GM18951 (cell line): ENCODE results near the gene FRYL.
"Not testable (repeated sequence)": the region's sequence is repeated elsewhere in the genome, so short reads cannot be mapped to it uniquely, and the experiment has no call there.

Experiments
- POLR2A ChIP-seq: IDR thresholded peaks from 4 replicates; pipeline ENCODE4 v1.6.1; 2011; ENCODE audit warnings: mild to moderate bottlenecking; ENCODE audit not compliant: insufficient read length, insufficient read depth; ENCODE audit errors: extremely low read depth
- in situ Hi-C: fragments of 300-500 bp; cut with MboI; formaldehyde crosslinking; loops from one replicate; pipeline ENCODE4 v1.12.0; 2022; ENCODE audit warnings: low sequenced_read_pairs, mixed read lengths, inconsistent platforms; ENCODE audit not compliant: unreplicated experiment

The FRYL gene

DNA sequence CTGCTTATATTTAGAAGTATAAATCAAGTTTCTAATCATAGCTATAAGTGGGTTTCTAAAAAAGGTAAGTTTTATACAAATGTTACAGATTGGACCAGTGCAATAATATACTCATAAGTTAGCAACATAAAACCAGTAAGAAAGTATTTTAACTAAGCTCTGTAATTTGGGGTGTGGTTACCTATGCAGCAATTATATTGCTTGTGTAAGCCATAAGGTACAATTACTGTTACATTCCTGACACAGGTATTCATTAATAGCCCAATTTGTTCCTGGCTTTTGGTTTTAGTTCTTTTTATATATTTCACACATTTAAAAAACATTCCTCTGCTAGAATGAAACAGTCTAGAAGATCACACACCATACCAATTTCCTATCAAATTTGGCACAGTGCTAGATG lies 115.1 kb downstream of the FRYL start:
- in situ Hi-C loops = no loop called here
- TF ChIP-seq POLR2A = no peak

DNA sequence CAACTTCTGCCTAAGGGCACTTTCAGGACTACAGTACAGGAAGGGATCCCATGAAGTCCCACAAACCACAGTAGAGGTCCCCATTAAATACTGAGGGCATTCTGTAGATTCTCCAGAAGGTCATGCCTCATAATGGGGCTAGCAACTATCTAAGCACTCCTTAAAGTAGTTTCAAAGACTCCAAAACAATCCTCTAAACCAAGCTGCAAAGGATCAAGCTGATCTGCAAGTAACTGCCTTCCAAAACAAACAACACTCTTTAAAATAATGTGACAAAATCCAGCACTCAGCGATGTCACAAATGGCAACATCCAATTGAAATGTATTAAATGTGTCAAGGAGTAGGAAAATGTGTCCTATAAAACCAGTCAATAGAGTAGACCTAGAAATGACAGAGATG lies 118.7 kb downstream of the FRYL start:
- in situ Hi-C loops = no loop called here
- no peak for TF ChIP-seq POLR2A

DNA sequence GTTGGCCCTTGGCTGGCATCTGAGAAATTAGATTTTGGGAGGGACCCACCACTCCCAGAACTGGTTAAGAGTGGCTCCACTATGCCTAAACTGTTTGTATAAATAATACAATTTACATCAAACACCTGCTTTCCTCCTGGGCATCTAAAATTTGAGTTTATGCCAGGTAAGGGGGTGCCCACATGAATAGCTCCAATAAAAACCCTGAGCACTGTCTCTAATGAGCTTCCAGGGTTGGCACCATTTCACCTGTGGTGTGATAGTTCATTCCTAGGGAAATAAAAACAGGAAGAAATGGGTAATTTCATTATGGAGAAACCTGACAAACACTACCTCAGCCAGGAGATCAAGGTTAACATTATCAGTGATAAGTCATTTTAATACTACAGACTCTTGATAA lies 119.7 kb downstream of the FRYL start:
- in situ Hi-C loops = no loop called here
- no peak for TF ChIP-seq POLR2A

DNA sequence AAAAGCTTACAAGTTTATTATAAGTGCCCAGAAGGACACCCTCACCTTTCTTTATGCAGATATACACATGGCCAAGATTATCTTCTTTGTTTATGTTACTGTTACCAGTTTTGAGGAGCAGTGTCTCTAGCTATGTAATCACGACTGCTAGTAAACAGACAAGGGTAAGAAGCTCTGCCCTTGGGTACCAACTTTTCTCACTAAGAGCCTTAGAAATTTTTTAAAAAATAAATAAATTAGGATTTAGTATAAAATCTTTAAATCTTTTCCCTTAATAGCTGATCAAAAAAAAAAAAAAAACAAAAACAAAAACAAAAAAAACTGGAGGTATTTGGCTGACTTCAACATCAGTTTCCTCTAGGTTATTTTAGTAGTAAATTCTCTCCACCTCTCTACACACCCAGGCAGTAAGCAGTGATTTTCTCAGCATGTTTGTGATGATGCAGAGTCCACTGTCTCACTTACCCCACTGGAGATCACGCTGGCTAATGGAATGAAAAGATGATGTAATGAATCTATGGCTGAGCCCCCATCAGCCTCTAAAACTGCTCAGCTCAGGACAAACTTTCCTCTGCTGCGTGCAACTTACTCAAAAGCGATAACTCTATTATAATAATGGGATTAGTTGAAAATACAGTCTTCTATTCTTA lies 125.9 kb downstream of the FRYL start:
- TF ChIP-seq POLR2A = no peak

DNA sequence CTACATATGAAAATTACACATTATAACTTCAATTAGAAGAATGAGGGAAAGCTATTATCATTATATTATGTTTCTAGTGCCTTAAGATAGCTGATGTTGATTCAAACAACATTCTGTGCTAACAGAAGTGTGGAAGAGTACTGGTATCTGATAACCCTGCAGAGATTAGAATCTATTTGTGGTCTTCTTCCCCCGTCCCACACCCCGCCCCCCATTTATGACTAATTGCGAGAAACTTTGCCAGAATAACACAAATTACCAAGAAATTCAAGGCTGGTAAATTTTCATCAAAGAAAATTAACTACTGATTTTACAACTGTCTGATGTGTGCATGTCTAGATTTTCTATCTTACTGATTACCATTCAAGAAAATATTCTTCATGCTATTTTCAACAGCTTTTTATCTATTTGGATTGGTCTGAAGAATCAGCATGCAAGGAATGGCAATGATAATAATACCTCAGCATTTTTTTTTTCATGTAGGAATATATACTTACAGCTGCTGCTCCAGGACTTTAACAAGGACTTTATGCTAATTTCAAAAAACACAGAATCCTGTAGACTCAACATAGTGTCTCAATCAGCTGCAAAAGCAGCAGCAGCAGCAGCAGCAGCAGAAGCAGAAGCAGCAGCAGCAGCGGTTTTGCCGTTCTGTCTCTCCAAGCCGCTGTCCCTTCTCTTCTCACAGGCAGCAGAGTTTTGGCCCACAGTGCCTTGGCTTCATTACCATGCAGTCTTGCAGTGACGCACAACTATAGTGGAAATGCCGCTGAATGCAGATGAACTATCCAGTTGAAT lies 126.7 kb downstream of the FRYL start:
- in situ Hi-C loops = no loop called here
- no peak for TF ChIP-seq POLR2A

More for the DNA sequence above, 125.9 kb downstream of the FRYL start:
- in situ Hi-C loops = no loop called here

DNA sequence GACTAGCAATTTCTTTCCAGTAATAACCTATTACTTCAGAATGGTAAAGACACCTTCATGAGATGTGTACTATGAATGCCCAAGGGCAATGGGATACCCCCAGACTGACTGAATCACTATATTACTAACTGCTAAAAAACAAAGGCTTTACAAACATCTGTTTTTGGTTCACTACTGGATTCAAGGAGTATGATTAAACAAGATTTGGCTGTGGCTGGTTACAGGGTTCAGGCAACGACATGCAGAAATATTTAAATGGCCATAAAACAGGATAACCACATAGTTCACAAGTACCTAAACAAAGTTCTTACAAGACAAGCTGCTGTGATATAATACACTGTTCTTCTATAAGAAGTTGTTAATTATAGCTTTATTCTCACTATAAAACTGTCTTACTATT lies 128.2 kb downstream of the FRYL start:
- in situ Hi-C loops = no loop called here
- no peak for TF ChIP-seq POLR2A

DNA sequence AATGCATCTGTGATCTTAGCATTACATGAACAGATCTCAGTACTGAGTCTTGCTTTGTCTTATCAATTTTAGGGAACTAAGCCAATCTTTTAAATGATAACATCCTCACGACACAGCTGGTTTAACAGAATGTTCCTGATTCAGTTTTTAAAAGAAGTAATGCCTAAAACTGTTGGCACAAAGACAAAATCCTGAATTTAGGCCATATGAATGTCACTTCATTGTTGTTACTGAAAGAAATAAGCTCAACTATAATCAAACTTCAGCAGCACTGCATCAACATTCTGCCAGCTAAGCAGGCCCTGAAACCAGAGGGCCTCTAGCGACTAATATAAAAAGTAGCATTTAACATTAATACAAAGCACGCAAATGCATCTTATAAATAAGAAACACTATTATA lies 130.6 kb downstream of the FRYL start:
- TF ChIP-seq POLR2A = no peak
- in situ Hi-C loops = no loop called here

DNA sequence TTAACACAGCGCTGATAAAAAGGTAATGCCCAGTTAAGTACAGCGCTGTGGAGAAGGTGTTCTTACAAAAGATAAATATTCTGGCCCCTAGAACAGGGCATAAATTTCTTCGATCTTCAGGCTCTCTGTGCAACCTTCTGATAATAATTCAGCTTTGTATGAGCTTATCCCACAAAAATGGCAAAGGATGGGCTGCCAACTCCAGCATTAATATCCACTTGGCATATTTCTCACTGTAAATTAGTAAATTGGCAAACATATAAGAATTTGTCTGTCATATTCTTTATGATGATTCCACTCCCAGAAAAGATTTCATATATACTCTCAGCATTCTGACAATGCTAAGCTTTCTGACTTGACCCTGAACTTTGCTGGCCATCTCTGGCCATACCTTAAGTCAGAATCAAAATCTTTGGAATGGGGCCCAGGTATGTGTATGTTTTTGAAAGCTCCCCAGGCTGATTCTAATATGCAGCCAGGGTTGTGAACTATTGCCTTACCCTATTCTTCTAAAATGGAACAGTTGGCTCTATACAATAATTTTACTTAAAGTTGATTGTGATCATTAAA lies 134.8 kb downstream of the FRYL start:
- TF ChIP-seq POLR2A = no peak
- in situ Hi-C loops = no loop called here

DNA sequence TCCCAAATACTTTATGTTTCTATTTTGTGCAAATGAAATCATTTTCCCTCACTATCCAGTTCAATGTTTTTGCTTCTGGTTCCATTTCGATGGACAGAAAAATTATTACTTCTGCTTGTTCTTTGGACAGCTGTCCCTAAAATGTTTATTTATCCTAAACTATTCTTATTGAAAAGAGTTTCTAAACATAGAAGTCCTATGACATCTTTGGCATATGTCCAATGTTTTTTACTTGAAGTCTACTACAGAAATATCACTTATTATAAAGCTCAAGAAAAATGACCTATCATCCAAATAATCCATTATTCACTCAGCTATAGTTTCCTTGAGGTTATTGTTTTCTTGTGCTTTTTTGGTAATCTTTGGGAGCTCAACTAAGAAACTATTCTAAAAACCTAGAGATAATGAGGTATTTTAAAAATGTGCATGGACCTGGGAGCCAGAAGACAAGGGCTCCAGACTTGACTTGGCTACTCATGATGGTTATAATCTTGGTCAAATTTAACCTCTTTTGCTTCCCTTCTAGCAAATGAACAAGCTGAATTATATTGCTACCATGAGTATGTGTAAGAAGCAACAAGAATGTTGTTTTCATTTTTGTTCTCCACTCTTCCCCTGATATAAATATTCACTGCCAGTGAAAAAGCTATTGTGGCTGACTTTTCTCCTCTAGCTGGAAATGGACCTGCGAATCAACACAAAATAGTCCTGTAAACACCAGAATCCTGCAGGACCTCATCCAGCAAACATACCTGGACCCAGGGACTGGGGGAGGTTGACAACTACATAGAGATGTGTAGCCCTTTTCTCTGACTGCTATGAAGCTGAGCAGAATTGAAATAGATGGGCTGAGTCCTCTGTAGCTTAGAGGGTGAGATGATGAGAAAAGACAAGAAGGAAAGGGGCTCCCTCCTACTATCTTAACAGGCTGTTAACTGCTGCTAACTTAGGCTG lies 137.4 kb downstream of the FRYL start:
- in situ Hi-C loops = no loop called here
- no peak for TF ChIP-seq POLR2A

DNA sequence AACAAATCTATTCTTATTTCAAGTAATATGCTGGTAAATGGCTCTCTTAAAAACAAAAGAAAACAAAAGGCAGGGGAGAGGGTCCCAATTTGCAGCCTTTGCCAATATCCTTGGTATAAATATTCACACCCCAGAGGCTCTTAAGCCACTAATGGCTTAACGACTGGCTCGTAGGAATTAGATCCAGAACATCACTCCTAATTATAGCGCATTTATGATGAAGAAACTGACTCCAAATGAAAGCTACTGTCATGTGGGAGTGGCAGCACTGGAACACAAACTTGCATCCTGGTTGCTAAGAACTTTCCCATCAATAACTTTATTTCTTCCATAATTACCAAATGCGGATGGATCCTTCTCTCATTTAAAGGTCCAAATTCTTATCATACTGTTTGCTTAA lies 138.7 kb downstream of the FRYL start:
- TF ChIP-seq POLR2A = no peak
- in situ Hi-C loops = no loop called here

DNA sequence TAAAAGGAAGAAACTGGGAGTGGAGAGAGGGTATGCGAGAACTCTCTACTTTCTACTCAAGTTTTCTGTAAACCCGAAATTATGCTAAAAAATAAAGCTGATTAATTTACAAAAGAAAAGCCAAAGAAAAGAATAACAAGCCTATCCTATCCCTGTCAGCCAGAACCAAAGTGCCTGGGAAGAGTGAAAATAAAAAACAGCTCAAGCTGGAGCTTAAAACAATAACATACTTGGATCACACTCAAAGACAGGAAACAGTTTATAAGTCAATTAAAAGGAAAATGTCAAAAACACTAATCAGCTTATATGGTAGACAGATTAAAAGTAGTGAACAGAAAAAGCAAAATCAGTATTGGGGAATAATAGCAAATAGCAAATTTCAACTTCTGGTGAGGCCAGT lies 139.4 kb downstream of the FRYL start:
- in situ Hi-C loops = no loop called here
- TF ChIP-seq POLR2A = no peak

DNA sequence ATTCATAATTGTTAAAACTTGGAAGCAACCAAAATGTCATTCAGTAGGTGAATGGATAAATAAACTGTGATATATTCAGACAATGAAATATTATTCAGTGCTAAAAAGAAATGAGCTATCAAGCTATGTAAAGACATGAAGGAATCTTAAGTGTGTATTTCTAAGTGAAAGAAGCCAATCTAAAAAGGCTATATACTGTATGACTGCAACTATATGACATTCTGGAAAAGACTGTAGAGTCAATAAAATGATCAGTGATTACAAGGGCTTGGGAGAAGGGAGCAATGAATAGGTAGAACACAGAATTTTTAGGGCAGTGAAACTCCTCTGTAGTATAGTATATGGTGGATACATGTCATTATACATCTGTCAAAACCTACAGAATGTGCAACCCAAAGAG lies 139.9 kb downstream of the FRYL start:
- in situ Hi-C loops = no loop called here
- TF ChIP-seq POLR2A = no peak

DNA sequence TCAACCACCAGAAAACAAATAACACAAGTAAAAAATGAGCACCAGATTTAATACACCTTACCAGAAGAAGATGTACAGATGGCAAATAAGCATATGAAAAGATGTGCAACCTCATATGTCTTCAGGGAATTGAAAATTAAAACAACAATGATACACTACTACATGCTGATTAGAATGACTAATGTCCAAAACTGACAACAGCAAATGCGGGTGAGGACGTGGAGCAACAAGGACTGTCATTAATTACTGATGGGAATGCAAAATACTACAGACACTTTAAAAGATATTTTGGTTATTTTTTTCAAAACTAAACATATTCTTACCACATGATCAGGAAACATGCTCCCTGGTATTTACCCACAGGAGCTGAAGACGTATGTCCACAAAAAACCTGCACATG lies 140.3 kb downstream of the FRYL start:
- in situ Hi-C loops = no loop called here
- TF ChIP-seq POLR2A = no peak

DNA sequence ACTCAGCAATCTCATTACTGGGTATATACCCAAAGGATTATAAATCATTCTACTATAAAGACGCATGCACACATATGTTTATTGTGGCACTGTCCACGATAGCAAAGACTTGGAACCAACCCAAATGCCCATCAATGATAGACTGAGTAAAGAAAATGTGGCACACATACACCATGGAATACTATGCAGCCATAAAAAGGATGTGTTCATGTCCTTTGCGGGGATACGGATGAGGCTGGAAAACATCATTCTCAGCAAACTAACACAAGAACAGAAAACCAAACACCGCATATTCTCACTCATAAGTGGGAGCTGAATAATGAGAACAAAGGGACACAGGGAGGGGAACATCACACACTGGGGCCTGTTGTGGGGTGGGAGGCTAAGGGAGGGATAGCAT lies 141.5 kb downstream of the FRYL start:
- in situ Hi-C loops = not testable (repeated sequence)
